WTC11 (cell line): ENCODE measurements around the gene MEIOSIN. TPM values are rescaled to one million over a fixed set of nuclear protein-coding genes. Genes with fewer than 3 reads are reported as not detected.
"Not testable (repeated sequence)": the region's sequence is repeated elsewhere in the genome, so short reads cannot be mapped to it uniquely, and the experiment has no call there.

Source experiments
- ATAC-seq: fragments of 200-7000 bp; cut with Tn5 transposase; 2 replicates; pipeline ENCODE4 v1.10.0; 2021; ENCODE audit warnings: mild to moderate bottlenecking, moderate library complexity
- CTCF ChIA-PET: fragments of 300-600 bp; sonication (Branson Sonifier 250); formaldehyde crosslinking; loops from one replicate; lab custom pipeline; 2021; ENCODE audit warnings: antibody characterized with exemption; lab: Charles Lee
- POLR2A ChIA-PET: fragments of 350-600 bp; sonication (Branson Sonifier 250); formaldehyde crosslinking; loops from one replicate; lab custom pipeline; 2021; ENCODE audit warnings: antibody characterized with exemption; lab: Charles Lee
- DNase-seq: peaks from one replicate; pipeline ENCODE4 v3.0.0; 2021; ENCODE audit warnings: low spot score
- H3K27ac Mint-ChIP-seq: 2 replicates; pipeline ENCODE4 v1.8.0; 2021; ENCODE audit warnings: mixed read lengths
- H3K27me3 Mint-ChIP-seq: 2 replicates; pipeline ENCODE4 v1.8.0; 2021; ENCODE audit warnings: low read depth, mild to moderate bottlenecking, moderate library complexity, mixed read lengths
- H3K36me3 Mint-ChIP-seq: 2 replicates; pipeline ENCODE4 v1.8.0; 2021; ENCODE audit warnings: mixed read lengths
- H3K4me1 Mint-ChIP-seq: 2 replicates; pipeline ENCODE4 v1.8.0; 2022; ENCODE audit warnings: mixed read lengths
- H3K4me3 Mint-ChIP-seq: 2 replicates; pipeline ENCODE4 v1.8.0; 2021; ENCODE audit warnings: mild to moderate bottlenecking, moderate library complexity, mixed read lengths
- H3K9me3 Mint-ChIP-seq: 2 replicates; pipeline ENCODE4 v1.8.0; 2021; ENCODE audit warnings: mixed read lengths
- AR ChIP-seq: fragments of 250-450 bp; sonication (Bioruptor Pico); IDR thresholded peaks from 2 replicates; pipeline ENCODE4 v1.9.0; 2021; ENCODE audit warnings: mild to moderate bottlenecking
- ARID4B ChIP-seq: sonication (generic); formaldehyde crosslinking; IDR thresholded peaks from 2 replicates; pipeline ENCODE4 v1.8.0; 2023; ENCODE audit warnings: missing genetic modification reagents, mild to moderate bottlenecking, borderline replicate concordance
- CBFB ChIP-seq: sonication (generic); formaldehyde crosslinking; IDR thresholded peaks from 2 replicates; pipeline ENCODE4 v1.8.1; 2022; ENCODE audit warnings: mild to moderate bottlenecking, low read depth, missing genetic modification reagents
- CDX4 ChIP-seq: fragments of 250-450 bp; sonication (Bioruptor Pico); IDR thresholded peaks from 2 replicates; pipeline ENCODE4 v1.9.0; 2021; ENCODE audit warnings: moderate library complexity, mild to moderate bottlenecking, inconsistent platforms, borderline replicate concordance
- E2F1 ChIP-seq: sonication (generic); formaldehyde crosslinking; IDR thresholded peaks from 2 replicates; pipeline ENCODE4 v1.8.0; 2022; ENCODE audit warnings: mild to moderate bottlenecking, missing genetic modification reagents
- E2F5 ChIP-seq: sonication (generic); formaldehyde crosslinking; IDR thresholded peaks from 2 replicates; pipeline ENCODE4 v1.8.1; 2022; ENCODE audit warnings: mild to moderate bottlenecking, moderate library complexity, missing genetic modification reagents
- ELF4 ChIP-seq: sonication (generic); formaldehyde crosslinking; IDR thresholded peaks from 2 replicates; pipeline ENCODE4 v1.8.1; 2022; ENCODE audit warnings: low read depth, mild to moderate bottlenecking, moderate library complexity, missing genetic modification reagents
- EMX1 ChIP-seq: fragments of 250-450 bp; sonication (Bioruptor Pico); IDR thresholded peaks from 2 replicates; pipeline ENCODE4 v1.8.0; 2021; ENCODE audit warnings: mild to moderate bottlenecking
- GTF2I ChIP-seq: fragments of 250-450 bp; sonication (Bioruptor Pico); conservative IDR thresholded peaks from 2 replicates; pipeline ENCODE4 v1.4.0; 2021; ENCODE audit warnings: mild to moderate bottlenecking
- IRF2 ChIP-seq: sonication (generic); formaldehyde crosslinking; IDR thresholded peaks from 2 replicates; pipeline ENCODE4 v1.8.0; 2022; ENCODE audit warnings: low read depth, missing genetic modification reagents, borderline replicate concordance
- JAZF1 ChIP-seq: fragments of 250-450 bp; sonication (Bioruptor Pico); IDR thresholded peaks from 2 replicates; pipeline ENCODE4 v1.9.0; 2021; ENCODE audit warnings: moderate library complexity, mild to moderate bottlenecking, inconsistent platforms
- KAT7 ChIP-seq: sonication (generic); formaldehyde crosslinking; IDR thresholded peaks from 2 replicates; pipeline ENCODE4 v1.8.1; 2023; ENCODE audit warnings: missing genetic modification reagents, mild to moderate bottlenecking, borderline replicate concordance
- NR1H2 ChIP-seq: sonication (generic); formaldehyde crosslinking; IDR thresholded peaks from 2 replicates; pipeline ENCODE4 v1.9.0; 2021; ENCODE audit warnings: mild to moderate bottlenecking, moderate library complexity, missing genetic modification reagents
- NR2C2 ChIP-seq: sonication (generic); formaldehyde crosslinking; IDR thresholded peaks from 2 replicates; pipeline ENCODE4 v1.8.0; 2022; ENCODE audit warnings: mild to moderate bottlenecking, missing genetic modification reagents
- OVOL2 ChIP-seq: fragments of 250-450 bp; sonication (Bioruptor Pico); IDR thresholded peaks from 2 replicates; pipeline ENCODE4 v1.9.0; 2021; ENCODE audit warnings: mild to moderate bottlenecking, borderline replicate concordance
- PRDM15 ChIP-seq: sonication (generic); formaldehyde crosslinking; IDR thresholded peaks from 2 replicates; pipeline ENCODE4 v1.8.0; 2022; ENCODE audit warnings: missing genetic modification reagents
- PRRX2 ChIP-seq: fragments of 250-450 bp; sonication (Bioruptor Pico); IDR thresholded peaks from 2 replicates; pipeline ENCODE4 v1.8.0; 2021; ENCODE audit warnings: mild to moderate bottlenecking
- SMAD3 ChIP-seq: sonication (generic); formaldehyde crosslinking; IDR thresholded peaks from 2 replicates; pipeline ENCODE4 v1.8.0; 2022; ENCODE audit warnings: missing genetic modification reagents, mild to moderate bottlenecking, borderline replicate concordance
- SMAD4 ChIP-seq: sonication (generic); formaldehyde crosslinking; IDR thresholded peaks from 2 replicates; pipeline ENCODE4 v1.8.0; 2022; ENCODE audit warnings: mild to moderate bottlenecking, missing genetic modification reagents
- TP53 ChIP-seq: sonication (generic); formaldehyde crosslinking; IDR thresholded peaks from 2 replicates; pipeline ENCODE4 v1.8.1; 2023; ENCODE audit warnings: mild to moderate bottlenecking, missing genetic modification reagents
- ZNF121 ChIP-seq: sonication (generic); formaldehyde crosslinking; IDR thresholded peaks from 2 replicates; pipeline ENCODE4 v1.8.0; 2023; ENCODE audit warnings: missing genetic modification reagents
- total RNA-seq: library from RNA; stranded (reverse); gene quantifications from 3 replicates; pipeline ENCODE4 v1.2.3, GENCODE V29; 2021

MEIOSIN gene
- total RNA-seq, 1 experiment from 2014 or later: not detected

- TF ChIP-seq CBFB (CRISPR knock-in tag): no peak
- no peak for TF ChIP-seq IRF2 (CRISPR knock-in tag)
- TF ChIP-seq GTF2I (CRISPR knock-in tag): no peak
Observed at GRCh38 chr19:45746866-45747265, 13.6 kb downstream of the MEIOSIN start (continued).

- Mint-ChIP-seq H3K36me3 (no peaks in the 10 kb centered on the region), H3K4me3 (no peak overlapping the region), H3K4me1 (no peaks in the 10 kb centered on the region), H3K27ac (no peak overlapping the region), H3K27me3 (peaks cover 23% of the 10 kb centered on the region), H3K9me3 (no peaks in the 10 kb centered on the region)
- ATAC-seq (no peak), DNase-seq (no peak)
- POLR2A ChIA-PET: no interaction called here
- CTCF ChIA-PET: no interaction called here
- TF ChIP-seq E2F5 (CRISPR knock-in tag) (no peak), AR (CRISPR knock-in tag) (no peak), JAZF1 (CRISPR knock-in tag) (no peak), PRRX2 (no peak), TP53 (CRISPR knock-in tag) (no peak), SMAD3 (CRISPR knock-in tag) (no peak), KAT7 (CRISPR knock-in tag) (no peak), NR2C2 (no peak), ARID4B (CRISPR knock-in tag) (no peak), E2F1 (CRISPR knock-in tag) (no peak), CDX4 (no peak), PRDM15 (CRISPR knock-in tag) (no peak), EMX1 (CRISPR knock-in tag) (no peak), ZNF121 (no peak), ELF4 (no peak), OVOL2 (no peak), SMAD4 (no peak), NR1H2 (CRISPR knock-in tag) (no peak)
Observed at GRCh38 chr19:45747513-45747912, 14.3 kb downstream of the MEIOSIN start.

GRCh38 chr19:45751483-45751882 is 18.2 kb downstream of the MEIOSIN start:
- ChIA-PET CTCF (interaction anchor here (0.6 to 7.3 kb wide), 4 partner anchors 8 to 49 kb away, joined by 3 to 93 read pairs (median 4); partner anchors contain the start of gene SIX5), POLR2A (interaction anchor here (0.7 to 2.9 kb wide), 2 partner anchors 9 to 17 kb away, joined by 4 to 20 read pairs; partner anchors contain the start of gene SIX5)
- not testable (repeated sequence) for H3K4me3 Mint-ChIP-seq

More at GRCh38 chr19:45751483-45751882, 18.2 kb downstream of the MEIOSIN start:
- H3K4me1 Mint-ChIP-seq, H3K36me3 Mint-ChIP-seq, DNase-seq, H3K27ac Mint-ChIP-seq, H3K27me3 Mint-ChIP-seq, H3K9me3 Mint-ChIP-seq, ATAC-seq: not testable (repeated sequence)
